NCI-H69 (cell line): ENCODE data around the gene OPN4.

ENCODE experiments used
- DNase-seq: peaks from one replicate; lab custom pipeline; 2025; lab: John Stamatoyannopoulos, UW

Gene OPN4

GRCh38 chr10:86662186-86663045, 8.1 kb downstream of the OPN4 start:
- DNase-seq = peak; percentile 30

GRCh38 chr10:86663046-86663345, 8.6 kb downstream of the OPN4 start:
- no peak for DNase-seq

- peak; percentile 8 for DNase-seq
These were observed 9.4 kb downstream of the OPN4 start for GRCh38 chr10:86663576-86664339.

- DNase-seq = peak; percentile 41
These were observed 10.2 kb downstream of the OPN4 start for GRCh38 chr10:86664341-86665217.

GRCh38 chr10:86665218-86665607, 10.9 kb downstream of the OPN4 start:
- DNase-seq = peak; percentile 41

- peak; percentile 58 for DNase-seq
These were observed 11.5 kb downstream of the OPN4 start for GRCh38 chr10:86665868-86666267.

GRCh38 chr10:86666538-86666937, 12.2 kb downstream of the OPN4 start:
- peak; percentile 90 for DNase-seq

GRCh38 chr10:86667421-86668181, 13.3 kb downstream of the OPN4 start:
- DNase-seq = peak; percentile 66

GRCh38 chr10:86668297-86669165, 14.2 kb downstream of the OPN4 start, which contains the start of gene LDB3:
Gene LDB3, plus strand, starts transcription at chr10:86668511. Its CDS starts 181 bp downstream, at chr10:86668692.
- DNase-seq = peak; percentile 86

GRCh38 chr10:86670290-86670811, 16.0 kb downstream of the OPN4 start:
- DNase-seq = no peak

GRCh38 chr10:86670876-86671275, 16.5 kb downstream of the OPN4 start:
- no peak for DNase-seq

GRCh38 chr10:86671419-86671818, 17.1 kb downstream of the OPN4 start:
- DNase-seq = peak; percentile 24

GRCh38 chr10:86671985-86672710, 17.8 kb downstream of the OPN4 start:
- peak; percentile 33 for DNase-seq

GRCh38 chr10:86673216-86673826, 19.0 kb downstream of the OPN4 start:
- DNase-seq = peak; percentile 85

- DNase-seq = peak; percentile 86
These were observed 19.7 kb downstream of the OPN4 start for GRCh38 chr10:86673827-86674581.

- DNase-seq = no peak
These were observed 20.6 kb downstream of the OPN4 start for GRCh38 chr10:86674912-86675311.

- no peak for DNase-seq
These were observed 23.0 kb downstream of the OPN4 start for GRCh38 chr10:86677374-86677773.
